ENCODE results near the gene PHF5A. TPM values are rescaled to one million over a fixed set of nuclear protein-coding genes. Genes with fewer than 3 reads are reported as not detected.

The PHF5A gene
- total RNA-seq, 1 experiment from 2014 or later: 62.9 TPM

GRCh38 chr22:41507330-41508063 is 39.0 kb upstream of the PHF5A start:
- peaks cover 6% of the 10 kb centered on the region for H4K20me1 ChIP-seq (ENCODE audit: insufficient read depth)
- no peak overlapping the region for H2AFZ ChIP-seq
- H3K79me2 ChIP-seq (ENCODE audit: low read depth): no peaks in the 10 kb centered on the region; the same call in 1 of the 2 replicates
- CTCF ChIA-PET: no interaction called here
- BruUV-seq (replicated peaks): no TSS peak
- no peak for DNase-seq
- H3K4me3 ChIP-seq: no peak overlapping the region
- POLR2A ChIA-PET (ENCODE audit: unreplicated experiment): no interaction called here
- no peak for TF ChIP-seq CTCF (conservative IDR thresholded peaks at IDR 0.05)
- no peak overlapping the region for H3K4me2 ChIP-seq
- H3K4me1 ChIP-seq (replicated peaks; ENCODE audit: insufficient read depth): peaks cover 12% of the 10 kb centered on the region
- H3K9me2 ChIP-seq (ENCODE audit: insufficient read depth): no peaks in the 10 kb centered on the region
- intact Hi-C loops (cut with micrococcal nuclease; ENCODE audit: unreplicated experiment): no loop called here
- no peaks in the 10 kb centered on the region for H3K27me3 ChIP-seq (ENCODE audit: insufficient read depth, low read depth)
- no peak overlapping the region for H3K27ac ChIP-seq
- peaks cover 13% of the 10 kb centered on the region for H3K36me3 ChIP-seq (ENCODE audit: low read depth)
- no peaks in the 10 kb centered on the region for H3K9me3 ChIP-seq (ENCODE audit: insufficient read depth, low read depth)
- H3F3A ChIP-seq (ENCODE audit: insufficient read depth, low read depth): peaks cover 14% of the 10 kb centered on the region; the same call in 1 of the 2 replicates

GRCh38 chr22:41505511-41506220 is 37.2 kb upstream of the PHF5A start:
- H3K9me3 ChIP-seq (ENCODE audit: insufficient read depth, low read depth): no peaks in the 10 kb centered on the region
- H3K4me3 ChIP-seq: no peak overlapping the region
- H3K36me3 ChIP-seq (ENCODE audit: low read depth): 0 out of 2 replicates have a peak, but pooled peaks cover 8% of the 10 kb centered on the region
- no peak overlapping the region for H2AFZ ChIP-seq
- no peaks in the 10 kb centered on the region for H3K9me2 ChIP-seq (ENCODE audit: insufficient read depth)
- CTCF ChIA-PET: interaction anchor here (0.6 kb wide), 1 partner anchor 162 kb away, joined by 3 read pairs; no protein-coding TSS in a partner anchor
- POLR2A ChIA-PET (ENCODE audit: unreplicated experiment): interaction anchor here (0.6 kb wide), 1 partner anchor 56 kb away, joined by 7 read pairs; no protein-coding TSS in a partner anchor
- H3K4me1 ChIP-seq (replicated peaks; ENCODE audit: insufficient read depth): no peaks in the 10 kb centered on the region
- H3K27me3 ChIP-seq (ENCODE audit: insufficient read depth, low read depth): no peaks in the 10 kb centered on the region
- H3K4me2 ChIP-seq: no peak overlapping the region
- no TSS peak for BruUV-seq (replicated peaks)
- DNase-seq: no peak
- peaks cover 2% of the 10 kb centered on the region; the same call in 1 of the 2 replicates for H3F3A ChIP-seq (ENCODE audit: insufficient read depth, low read depth)
- H3K27ac ChIP-seq: no peak overlapping the region
- H3K79me2 ChIP-seq (ENCODE audit: low read depth): no peaks in the 10 kb centered on the region; the same call in 1 of the 2 replicates
- peaks cover 6% of the 10 kb centered on the region for H4K20me1 ChIP-seq (ENCODE audit: insufficient read depth)
- intact Hi-C loops (cut with micrococcal nuclease; ENCODE audit: unreplicated experiment): no loop called here
- TF ChIP-seq EZH2 (IDR thresholded peaks at IDR 0.05; ENCODE audit: low read depth): no peak
- TF ChIP-seq CTCF (conservative IDR thresholded peaks at IDR 0.05): no peak

GRCh38 chr22:41504816-41505215 is 36.3 kb upstream of the PHF5A start:
- no peaks in the 10 kb centered on the region for H3K27me3 ChIP-seq (ENCODE audit: insufficient read depth, low read depth)
- no peak overlapping the region for H3K4me2 ChIP-seq
- no TSS peak for BruUV-seq (replicated peaks)
- H3K4me1 ChIP-seq (replicated peaks; ENCODE audit: insufficient read depth): no peaks in the 10 kb centered on the region
- H3K27ac ChIP-seq: no peak overlapping the region
- H3F3A ChIP-seq (ENCODE audit: insufficient read depth, low read depth): peaks cover 2% of the 10 kb centered on the region; the same call in 1 of the 2 replicates
- no peaks in the 10 kb centered on the region; the same call in 1 of the 2 replicates for H3K79me2 ChIP-seq (ENCODE audit: low read depth)
- H3K4me3 ChIP-seq: no peak overlapping the region
- H3K9me3 ChIP-seq (ENCODE audit: insufficient read depth, low read depth): no peaks in the 10 kb centered on the region
- H4K20me1 ChIP-seq (ENCODE audit: insufficient read depth): peaks cover 8% of the 10 kb centered on the region
- TF ChIP-seq CTCF (conservative IDR thresholded peaks at IDR 0.05) (no peak), EZH2 (IDR thresholded peaks at IDR 0.05; ENCODE audit: low read depth) (no peak)
- no peaks in the 10 kb centered on the region for H3K9me2 ChIP-seq (ENCODE audit: insufficient read depth)
- intact Hi-C loops (cut with micrococcal nuclease; ENCODE audit: unreplicated experiment): no loop called here
- H2AFZ ChIP-seq: no peak overlapping the region
- H3K36me3 ChIP-seq (ENCODE audit: low read depth): 0 out of 2 replicates have a peak, but pooled peaks cover 13% of the 10 kb centered on the region
- no peak for DNase-seq
- ChIA-PET CTCF (no interaction called here), POLR2A (ENCODE audit: unreplicated experiment) (no interaction called here)

Data from PC-9 (cell line).